Measurements from ENCODE around the gene MRPL54. TPM values are rescaled to one million over a fixed set of nuclear protein-coding genes. Genes with fewer than 3 reads are reported as not detected.

The MRPL54 gene
- total RNA-seq, 1 experiment from 2014 or later: 67.1 TPM

DNA sequence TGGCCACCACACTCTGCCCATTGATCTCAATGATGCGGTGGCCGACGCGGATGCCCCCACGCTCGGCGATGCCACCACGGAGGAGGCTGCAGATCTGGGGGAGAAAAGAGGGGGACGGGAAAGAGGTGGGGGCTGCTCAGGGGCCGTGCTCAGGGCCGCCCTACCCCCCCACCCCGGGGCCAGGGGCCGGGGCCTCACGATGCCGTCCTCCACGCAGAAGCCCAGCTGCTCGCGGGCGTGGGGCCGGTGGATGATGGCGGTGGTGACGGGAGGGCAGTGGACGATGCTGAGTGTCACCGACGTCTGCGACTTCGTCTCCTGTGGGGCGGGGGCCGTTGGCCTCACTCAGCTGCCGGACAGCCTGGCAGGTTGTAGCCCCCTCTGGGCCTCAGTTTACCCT lies 11.2 kb upstream of the MRPL54 start:
- H4K20me1 ChIP-seq (ENCODE audit: insufficient read depth): no peaks in the 10 kb centered on the region
- DNase-seq (ENCODE audit: low read depth, low spot score) (no peak), ATAC-seq (no peak)
- H2AFZ ChIP-seq (ENCODE audit: low read depth, low read length, poor library complexity, severe bottlenecking): no peak overlapping the region
- H3K79me2 ChIP-seq (ENCODE audit: insufficient read depth, low read length): no peaks in the 10 kb centered on the region
- POLR2A ChIA-PET: no interaction called here
- no peak overlapping the region for H3K9ac ChIP-seq (ENCODE audit: low read length)
- CTCF ChIA-PET: no interaction called here
- no TSS peak for BruUV-seq (replicated peaks)
- no peak overlapping the region for H3K4me2 ChIP-seq (ENCODE audit: low read length)
- no peaks in the 10 kb centered on the region for H3K4me1 ChIP-seq (ENCODE audit: control insufficient read depth in 1 of 2, insufficient read depth in 2 of 2, low read length in 2 of 2)
- RAD21 ChIA-PET (ENCODE audit: low non-redundant PET in 1 of 2, low total read pairs in 2 of 2, uncharacterized antibody in 2 of 2, unreplicated experiment in 2 of 2): no interaction called here
- H3K9me3 ChIP-seq (ENCODE audit: control insufficient read depth in 1 of 2, insufficient read depth in 1 of 2, low read depth in 1 of 2, low read length in 2 of 2): no peaks in the 10 kb centered on the region
- H3K36me3 ChIP-seq (ENCODE audit: control insufficient read depth in 1 of 2, insufficient read depth in 2 of 2, low read length in 2 of 2): peaks cover 0 to 3% of the 10 kb centered on the region in 2 experiments; a peak in 2 of 4 replicates
- no peak overlapping the region for H3K4me3 ChIP-seq (replicated peaks in 1 of 2; ENCODE audit: low read depth in 1 of 2, low read length in 2 of 2)
- intact Hi-C loops (cut with micrococcal nuclease): no loop called here
- H3K9me2 ChIP-seq (ENCODE audit: insufficient read depth): no peaks in the 10 kb centered on the region
- no peaks in the 10 kb centered on the region for H3K27me3 ChIP-seq (ENCODE audit: insufficient read depth, low read length)
- TF ChIP-seq CEBPB (IDR thresholded peaks at IDR 0.05; ENCODE audit: low read depth) (no peak), POLR2A (IDR thresholded peaks at IDR 0.05; ENCODE audit: borderline replicate concordance, extremely low read depth, insufficient read depth, insufficient read length) (no peak), RAD21 (IDR thresholded peaks at IDR 0.05; ENCODE audit: low read depth) (no peak), ZNF274 (IDR thresholded peaks at IDR 0.05; ENCODE audit: low read depth, low read length) (no peak), REST (IDR thresholded peaks at IDR 0.05; ENCODE audit: low read depth) (no peak), ELF1 (IDR thresholded peaks at IDR 0.05; ENCODE audit: borderline replicate concordance, low read depth) (no peak), SRF (IDR thresholded peaks at IDR 0.05; ENCODE audit: low read depth) (no peak), JUND (IDR thresholded peaks at IDR 0.05) (no peak), SP1 (IDR thresholded peaks at IDR 0.05; ENCODE audit: low read depth) (no peak), YY1 (IDR thresholded peaks at IDR 0.05; ENCODE audit: extremely low read depth, insufficient replicate concordance, low read depth, low read length) (no peak)
- TF ChIP-seq, protein P1, sequence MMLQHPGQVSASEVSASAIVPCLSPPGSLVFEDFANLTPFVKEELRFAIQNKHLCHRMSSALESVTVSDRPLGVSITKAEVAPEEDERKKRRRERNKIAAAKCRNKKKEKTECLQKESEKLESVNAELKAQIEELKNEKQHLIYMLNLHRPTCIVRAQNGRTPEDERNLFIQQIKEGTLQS (IDR thresholded peaks at IDR 0.05): no peak
- TF ChIP-seq, protein P2, sequence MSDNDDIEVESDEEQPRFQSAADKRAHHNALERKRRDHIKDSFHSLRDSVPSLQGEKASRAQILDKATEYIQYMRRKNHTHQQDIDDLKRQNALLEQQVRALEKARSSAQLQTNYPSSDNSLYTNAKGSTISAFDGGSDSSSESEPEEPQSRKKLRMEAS (IDR thresholded peaks at IDR 0.05): no peak
- H3K27ac ChIP-seq (ENCODE audit: low read depth, low read length): no peak overlapping the region

Data from HCT116 (cell line).